ENCODE measurements around the gene TPTE. TPM values are rescaled to one million over a fixed set of nuclear protein-coding genes. Genes with fewer than 3 reads are reported as not detected.
"Not testable (repeated sequence)": the region's sequence is repeated elsewhere in the genome, so short reads cannot be mapped to it uniquely, and the experiment has no call there.

TPTE gene
- total and polyA plus RNA-seq, 2 of the 8 experiments (the other 6 are each of a cell fraction or from before 2014, with no cell fraction given), result not detected

DNA sequence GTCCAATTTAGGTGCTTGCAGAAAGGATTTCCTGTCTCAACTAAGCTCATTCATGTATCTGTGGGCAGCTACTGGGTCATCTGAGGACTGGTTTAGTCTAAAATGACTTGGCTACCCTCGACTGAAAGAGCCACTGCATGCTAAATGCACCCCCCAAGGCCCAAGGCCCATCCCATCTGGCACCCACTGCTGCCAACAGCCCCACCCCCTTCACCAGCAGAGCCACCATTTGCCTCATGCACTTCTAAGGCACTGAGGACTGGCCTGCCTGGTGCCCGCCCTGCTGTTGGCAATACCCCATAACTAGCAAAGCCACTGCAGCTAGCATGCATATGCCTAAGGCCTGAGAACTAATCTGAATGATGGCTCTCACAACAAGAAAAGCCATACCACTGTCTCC is 49.4 kb downstream of the TPTE start:
- H2AK5ac ChIP-seq (ENCODE audit: low read depth, low read length); H2BK5ac ChIP-seq (ENCODE audit: low read depth, low read length); H3K9ac ChIP-seq (replicated peaks in 1 of 4; ENCODE audit: extremely low read depth in 1 of 4, low read depth in 3 of 4, low read length in 3 of 4); H2AFZ ChIP-seq (ENCODE audit: low read length); CTCF ChIA-PET (ENCODE audit: partially characterized antibody); H3K23me2 ChIP-seq (ENCODE audit: low read depth, low read length); H3K4me3 ChIP-seq (ENCODE audit: extremely low read depth in 1 of 4, insufficient read depth in 2 of 4, low read depth in 3 of 4, low read length in 4 of 4); H3K23ac ChIP-seq (ENCODE audit: insufficient read length); H3K27ac ChIP-seq (ENCODE audit: low read depth, low read length); H4K5ac ChIP-seq (ENCODE audit: insufficient read length, low read depth, low read length); H3K27me3 ChIP-seq (replicated peaks in 1 of 4; ENCODE audit: control insufficient read depth in 3 of 4, extremely low read depth in 1 of 4, insufficient read depth in 3 of 4, low read length in 3 of 4); H2BK12ac ChIP-seq (ENCODE audit: low read depth, low read length); H3K4me1 ChIP-seq (replicated peaks in 1 of 4; ENCODE audit: control insufficient read depth in 3 of 4, insufficient read depth in 4 of 4, low read length in 3 of 4); H2BK15ac ChIP-seq (ENCODE audit: low read length); H2BK120ac ChIP-seq (replicated peaks; ENCODE audit: low read depth, low read length); H4K91ac ChIP-seq (replicated peaks; ENCODE audit: insufficient read length, low read length); POLR2A ChIA-PET (ENCODE audit: partially characterized antibody); H2BK20ac ChIP-seq (ENCODE audit: low read length); H3K36me3 ChIP-seq (ENCODE audit: control insufficient read depth in 2 of 4, insufficient read depth in 4 of 4, low read length in 3 of 4); H4K20me1 ChIP-seq (replicated peaks in 1 of 2; ENCODE audit: control insufficient read depth in 1 of 2, insufficient read depth in 2 of 2, low read length in 2 of 2); H3K4me2 ChIP-seq (ENCODE audit: insufficient read depth in 1 of 2, low read depth in 2 of 2, low read length in 2 of 2); H3K4ac ChIP-seq (replicated peaks; ENCODE audit: insufficient read length, low read depth, low read length); H3K18ac ChIP-seq (ENCODE audit: extremely low read depth, low read length); H4K8ac ChIP-seq (ENCODE audit: extremely low read depth, insufficient read depth, low read length); H3K14ac ChIP-seq (ENCODE audit: insufficient read length); H3K79me2 ChIP-seq (ENCODE audit: control insufficient read depth in 1 of 2, insufficient read depth in 2 of 2, low read length in 2 of 2); H3K79me1 ChIP-seq (ENCODE audit: low read depth, low read length); H3K56ac ChIP-seq (replicated peaks; ENCODE audit: insufficient read length, low read depth, low read length); FAIRE-seq; DNase-seq (ENCODE audit: low read depth in 1 of 2, low spot score in 2 of 2): not testable (repeated sequence)
- H3K9me3 ChIP-seq (ENCODE audit: insufficient read depth in 2 of 2, low read depth in 1 of 2, low read length in 1 of 2), result peaks cover 71 to 76% of the 10 kb centered on the region in 2 experiments
- WGBS, 2 experiments (ENCODE audit: extremely low coverage in 1 of 2, insufficient coverage in 1 of 2, insufficient read length in 1 of 2, insufficient replicate concordance in 2 of 2, low coverage in 1 of 2, low lambda C conversion rate in 2 of 2, missing lambda C conversion rate in 1 of 2), result 81% methylated on average over 2 of the region's 2 CpGs; no CpG with 5 or more reads in 1 of the 2 experiments

GRCh38 chr21:10574531-10575310 is 53.3 kb downstream of the TPTE start:
- DNase-seq (ENCODE audit: low read depth in 1 of 2, low spot score in 2 of 2); H3K4me2 ChIP-seq (ENCODE audit: insufficient read depth in 1 of 2, low read depth in 2 of 2, low read length in 2 of 2); H3K4me1 ChIP-seq (replicated peaks in 1 of 4; ENCODE audit: control insufficient read depth in 3 of 4, insufficient read depth in 4 of 4, low read length in 3 of 4); H3K56ac ChIP-seq (replicated peaks; ENCODE audit: insufficient read length, low read depth, low read length); H2BK5ac ChIP-seq (ENCODE audit: low read depth, low read length); H2BK20ac ChIP-seq (ENCODE audit: low read length); H3K4me3 ChIP-seq (ENCODE audit: extremely low read depth in 1 of 4, insufficient read depth in 2 of 4, low read depth in 3 of 4, low read length in 4 of 4); H2AK5ac ChIP-seq (ENCODE audit: low read depth, low read length); H3K27ac ChIP-seq (ENCODE audit: low read depth, low read length); H3K79me2 ChIP-seq (ENCODE audit: control insufficient read depth in 1 of 2, insufficient read depth in 2 of 2, low read length in 2 of 2); H3K18ac ChIP-seq (ENCODE audit: extremely low read depth, low read length); H4K20me1 ChIP-seq (replicated peaks in 1 of 2; ENCODE audit: control insufficient read depth in 1 of 2, insufficient read depth in 2 of 2, low read length in 2 of 2); H2BK15ac ChIP-seq (ENCODE audit: low read length); H3K23me2 ChIP-seq (ENCODE audit: low read depth, low read length); H3K4ac ChIP-seq (replicated peaks; ENCODE audit: insufficient read length, low read depth, low read length); H4K8ac ChIP-seq (ENCODE audit: extremely low read depth, insufficient read depth, low read length); H3K9ac ChIP-seq (replicated peaks in 1 of 4; ENCODE audit: extremely low read depth in 1 of 4, low read depth in 3 of 4, low read length in 3 of 4); CTCF ChIA-PET (ENCODE audit: partially characterized antibody); H3K23ac ChIP-seq (ENCODE audit: insufficient read length); FAIRE-seq; H3K36me3 ChIP-seq (ENCODE audit: control insufficient read depth in 2 of 4, insufficient read depth in 4 of 4, low read length in 3 of 4); H3K14ac ChIP-seq (ENCODE audit: insufficient read length); H2AFZ ChIP-seq (ENCODE audit: low read length); H2BK12ac ChIP-seq (ENCODE audit: low read depth, low read length); H2BK120ac ChIP-seq (replicated peaks; ENCODE audit: low read depth, low read length); H4K5ac ChIP-seq (ENCODE audit: insufficient read length, low read depth, low read length); H4K91ac ChIP-seq (replicated peaks; ENCODE audit: insufficient read length, low read length); H3K27me3 ChIP-seq (replicated peaks in 1 of 4; ENCODE audit: control insufficient read depth in 3 of 4, extremely low read depth in 1 of 4, insufficient read depth in 3 of 4, low read length in 3 of 4); POLR2A ChIA-PET (ENCODE audit: partially characterized antibody); H3K79me1 ChIP-seq (ENCODE audit: low read depth, low read length): not testable (repeated sequence)
- 83% methylated on average over 16 of the region's 16 CpGs; no CpG with 5 or more reads in 1 of the 2 experiments for WGBS, 2 experiments (ENCODE audit: extremely low coverage in 1 of 2, insufficient coverage in 1 of 2, insufficient read length in 1 of 2, insufficient replicate concordance in 2 of 2, low coverage in 1 of 2, low lambda C conversion rate in 2 of 2, missing lambda C conversion rate in 1 of 2)
- peaks cover 76 to 79% of the 10 kb centered on the region in 2 experiments for H3K9me3 ChIP-seq (ENCODE audit: insufficient read depth in 2 of 2, low read depth in 1 of 2, low read length in 1 of 2)

Measured in H1 (cell line).